ENCODE measurements around the gene ADGRE1. TPM values are rescaled to one million over a fixed set of nuclear protein-coding genes. Genes with fewer than 3 reads are reported as not detected.

Gene ADGRE1
- total and polyA plus RNA-seq, 2 of the 13 experiments (the other 11 are each of a cell fraction or from before 2014, with no cell fraction given) = not detected

DNA sequence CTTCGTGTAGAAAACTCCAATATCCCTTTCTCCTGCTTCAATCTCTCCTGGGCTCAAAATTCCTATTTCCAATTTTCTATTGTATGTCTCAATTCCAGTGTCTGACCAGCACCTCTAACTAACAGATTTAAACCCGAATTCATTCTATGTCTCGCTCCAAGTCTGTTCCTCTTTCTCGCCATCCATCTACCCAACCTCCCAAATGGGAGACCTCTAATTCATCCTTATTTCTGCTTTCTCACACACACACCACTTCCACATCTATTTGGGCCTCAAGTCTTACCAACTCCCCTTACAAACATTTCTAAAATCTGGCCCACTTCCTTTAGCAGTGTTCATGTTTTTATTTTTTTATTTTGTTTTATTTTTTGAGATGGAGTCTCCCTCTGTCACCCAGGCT lies 80.6 kb downstream of the ADGRE1 start:
- TF ChIP-seq, protein P1, sequence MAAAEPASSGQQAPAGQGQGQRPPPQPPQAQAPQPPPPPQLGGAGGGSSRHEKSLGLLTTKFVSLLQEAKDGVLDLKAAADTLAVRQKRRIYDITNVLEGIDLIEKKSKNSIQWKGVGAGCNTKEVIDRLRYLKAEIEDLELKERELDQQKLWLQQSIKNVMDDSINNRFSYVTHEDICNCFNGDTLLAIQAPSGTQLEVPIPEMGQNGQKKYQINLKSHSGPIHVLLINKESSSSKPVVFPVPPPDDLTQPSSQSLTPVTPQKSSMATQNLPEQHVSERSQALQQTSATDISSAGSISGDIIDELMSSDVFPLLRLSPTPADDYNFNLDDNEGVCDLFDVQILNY (CRISPR knock-in tag; conservative IDR thresholded peaks at IDR 0.05) = no peak
- TF ChIP-seq POLR2G (IDR thresholded peaks at IDR 0.05; ENCODE audit: low read depth, low read length) (no peak), ZBTB7A (CRISPR knock-in tag; IDR thresholded peaks at IDR 0.05) (no peak)
- TF ChIP-seq, protein P2, sequence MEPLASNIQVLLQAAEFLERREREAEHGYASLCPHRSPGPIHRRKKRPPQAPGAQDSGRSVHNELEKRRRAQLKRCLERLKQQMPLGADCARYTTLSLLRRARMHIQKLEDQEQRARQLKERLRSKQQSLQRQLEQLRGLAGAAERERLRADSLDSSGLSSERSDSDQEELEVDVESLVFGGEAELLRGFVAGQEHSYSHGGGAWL (CRISPR knock-in tag; IDR thresholded peaks at IDR 0.05) = no peak
- intact Hi-C loops (cut with micrococcal nuclease; ENCODE audit: unreplicated experiment) (no loop called here), in situ Hi-C loops (cut with HindIII; ENCODE audit: extremely low pct_ligation_motif_present, low pct_unique_long_range_greater_than_20kb) (no loop called here)
- H3K27me3 ChIP-seq (ENCODE audit: control insufficient read depth in 1 of 2, insufficient read depth in 2 of 2, low read length in 2 of 2) = peaks cover 0 to 9% of the 10 kb centered on the region in 2 experiments; a peak in 1 of 5 replicates
- FAIRE-seq = no peak
- H3K4me3 ChIP-seq (replicated peaks in 1 of 3; ENCODE audit: insufficient read depth in 1 of 3, low read depth in 2 of 3, low read length in 3 of 3) = no peak overlapping the region
- H3K9ac ChIP-seq (ENCODE audit: insufficient read depth, low read depth, low read length) = no peak overlapping the region
- no peak overlapping the region for H2AFZ ChIP-seq (ENCODE audit: low read length)
- BruUV-seq (replicated peaks) = no TSS peak
- no peak overlapping the region for H3K27ac ChIP-seq (ENCODE audit: extremely low read length, insufficient read depth, low read length)
- POLR2A ChIA-PET = no interaction called here
- CTCF ChIA-PET (ENCODE audit: low intra/inter-chr PET ratio, low total read pairs) = no interaction called here
- H3K36me3 ChIP-seq (replicated peaks in 1 of 2; ENCODE audit: control insufficient read depth in 1 of 2, insufficient read depth in 2 of 2, low read length in 2 of 2) = no peaks in the 10 kb centered on the region
- H3K4me1 ChIP-seq (ENCODE audit: insufficient read depth, low read length) = no peaks in the 10 kb centered on the region
- H3K79me2 ChIP-seq (ENCODE audit: insufficient read depth, low read length) = no peaks in the 10 kb centered on the region
- DNase-seq (ENCODE audit: low spot score) = no peak
- ATAC-seq = no peak
- no peaks in the 10 kb centered on the region for H3K9me3 ChIP-seq (ENCODE audit: low read length)
- no peaks in the 10 kb centered on the region for H4K20me1 ChIP-seq (ENCODE audit: insufficient read depth, low read length)
- H3K4me2 ChIP-seq (ENCODE audit: low read depth, low read length) = no peak overlapping the region
- WGBS (ENCODE audit: low lambda C conversion rate) = 3% methylated on average over 4 of the region's 4 CpGs

DNA sequence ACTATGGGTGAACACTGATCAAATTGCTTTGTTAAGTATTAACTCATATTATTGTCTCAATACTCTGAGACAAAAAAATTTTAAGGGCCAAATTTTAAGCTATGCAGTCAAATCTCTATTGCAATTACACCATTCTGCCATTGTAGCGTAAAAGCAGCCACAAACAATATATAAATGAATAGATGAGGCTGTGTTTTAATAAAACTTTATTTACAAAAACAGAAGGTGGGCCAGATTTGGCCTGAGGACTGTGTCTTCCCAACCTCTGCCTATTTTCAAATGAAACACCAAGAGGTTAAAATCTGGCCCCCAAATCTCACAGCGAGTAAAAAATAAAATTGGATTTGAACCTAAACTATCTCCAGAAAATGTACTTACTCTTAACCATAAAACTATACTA lies 82.1 kb downstream of the ADGRE1 start:
- DNase-seq (ENCODE audit: low spot score) (no peak), FAIRE-seq (no peak), ATAC-seq (no peak)
- H3K4me2 ChIP-seq (ENCODE audit: low read depth, low read length) = no peak overlapping the region
- WGBS (ENCODE audit: low lambda C conversion rate) = 48% methylated on average over 2 of the region's 2 CpGs
- BruUV-seq (replicated peaks) = no TSS peak
- CTCF ChIA-PET (ENCODE audit: low intra/inter-chr PET ratio, low total read pairs) = no interaction called here
- H3K36me3 ChIP-seq (replicated peaks in 1 of 2; ENCODE audit: control insufficient read depth in 1 of 2, insufficient read depth in 2 of 2, low read length in 2 of 2) = no peaks in the 10 kb centered on the region
- H3K27ac ChIP-seq (ENCODE audit: extremely low read length, insufficient read depth, low read length) = no peak overlapping the region
- in situ Hi-C loops (cut with HindIII; ENCODE audit: extremely low pct_ligation_motif_present, low pct_unique_long_range_greater_than_20kb) = no loop called here
- no peak for TF ChIP-seq ZBTB21 (CRISPR knock-in tag; IDR thresholded peaks at IDR 0.05)
- TF ChIP-seq, protein P3, sequence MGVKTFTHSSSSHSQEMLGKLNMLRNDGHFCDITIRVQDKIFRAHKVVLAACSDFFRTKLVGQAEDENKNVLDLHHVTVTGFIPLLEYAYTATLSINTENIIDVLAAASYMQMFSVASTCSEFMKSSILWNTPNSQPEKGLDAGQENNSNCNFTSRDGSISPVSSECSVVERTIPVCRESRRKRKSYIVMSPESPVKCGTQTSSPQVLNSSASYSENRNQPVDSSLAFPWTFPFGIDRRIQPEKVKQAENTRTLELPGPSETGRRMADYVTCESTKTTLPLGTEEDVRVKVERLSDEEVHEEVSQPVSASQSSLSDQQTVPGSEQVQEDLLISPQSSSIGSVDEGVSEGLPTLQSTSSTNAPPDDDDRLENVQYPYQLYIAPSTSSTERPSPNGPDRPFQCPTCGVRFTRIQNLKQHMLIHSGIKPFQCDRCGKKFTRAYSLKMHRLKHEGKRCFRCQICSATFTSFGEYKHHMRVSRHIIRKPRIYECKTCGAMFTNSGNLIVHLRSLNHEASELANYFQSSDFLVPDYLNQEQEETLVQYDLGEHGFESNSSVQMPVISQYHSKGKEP (CRISPR knock-in tag; IDR thresholded peaks at IDR 0.05) = no peak
- POLR2A ChIA-PET = no interaction called here
- H3K9me3 ChIP-seq (ENCODE audit: low read length) = no peaks in the 10 kb centered on the region
- H4K20me1 ChIP-seq (ENCODE audit: insufficient read depth, low read length) = no peaks in the 10 kb centered on the region
- no peak overlapping the region for H3K4me3 ChIP-seq (replicated peaks in 1 of 3; ENCODE audit: insufficient read depth in 1 of 3, low read depth in 2 of 3, low read length in 3 of 3)
- no peaks in the 10 kb centered on the region for H3K4me1 ChIP-seq (ENCODE audit: insufficient read depth, low read length)
- no peak overlapping the region for H3K9ac ChIP-seq (ENCODE audit: insufficient read depth, low read depth, low read length)
- no peak overlapping the region for H2AFZ ChIP-seq (ENCODE audit: low read length)
- intact Hi-C loops (cut with micrococcal nuclease; ENCODE audit: unreplicated experiment) = no loop called here
- peaks cover 0 to 14% of the 10 kb centered on the region in 2 experiments; a peak in 1 of 5 replicates for H3K27me3 ChIP-seq (ENCODE audit: control insufficient read depth in 1 of 2, insufficient read depth in 2 of 2, low read length in 2 of 2)
- H3K79me2 ChIP-seq (ENCODE audit: insufficient read depth, low read length) = no peaks in the 10 kb centered on the region

Data from HepG2 (cell line).